SK-N-SH treated with all-trans-retinoic acid at 6 μM for 48 hours (cell line): ENCODE measurements around the gene CSGALNACT2.

ENCODE experiments used
- ARNTL ChIP-seq: fragments of 450-650 bp; formaldehyde crosslinking; IDR thresholded peaks from 2 replicates; pipeline ENCODE4 v1.5.0; 2020; ENCODE audit warnings: low read depth, mild to moderate bottlenecking, moderate library complexity, borderline replicate concordance
- RARB ChIP-seq: fragments of 250-450 bp; sonication (Bioruptor Pico); IDR thresholded peaks from 2 replicates; pipeline ENCODE4 v1.8.0; 2021; ENCODE audit warnings: mild to moderate bottlenecking, moderate library complexity
- TF ChIP-seq, protein P1 (sequence below): fragments of 250-450 bp; sonication (Bioruptor Pico); IDR thresholded peaks from 2 replicates; pipeline ENCODE4 v1.5.1; 2020; ENCODE audit warnings: low read depth, mild to moderate bottlenecking, moderate library complexity

DNA sequence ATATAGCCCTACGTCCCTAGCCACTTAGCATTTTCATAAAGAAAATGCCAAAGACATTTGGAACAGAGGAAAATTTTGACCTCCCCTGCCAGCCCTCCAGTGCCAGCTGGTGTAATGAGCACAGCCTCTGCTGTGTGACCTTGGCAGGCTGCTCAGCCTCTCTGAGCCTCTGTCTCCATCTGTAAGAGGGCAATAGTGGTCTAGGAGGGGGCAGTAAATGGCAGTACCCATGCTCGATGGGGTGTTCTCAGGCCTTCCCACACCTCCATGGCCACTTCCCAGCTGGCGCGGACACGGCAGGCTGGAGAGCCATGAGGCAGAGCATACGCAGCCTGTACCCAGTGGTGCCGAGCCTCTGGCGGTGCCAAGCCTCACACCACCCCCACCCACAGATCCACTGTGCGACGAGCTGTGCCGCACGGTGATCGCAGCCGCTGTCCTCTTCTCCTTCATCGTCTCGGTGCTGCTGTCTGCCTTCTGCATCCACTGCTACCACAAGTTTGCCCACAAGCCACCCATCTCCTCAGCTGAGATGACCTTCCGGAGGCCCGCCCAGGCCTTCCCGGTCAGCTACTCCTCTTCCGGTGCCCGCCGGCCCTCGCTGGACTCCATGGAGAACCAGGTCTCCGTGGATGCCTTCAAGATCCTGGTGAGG lies 24.0 kb upstream of the CSGALNACT2 start:
- TF ChIP-seq RARB (CRISPR knock-in tag) (no peak), ARNTL (CRISPR knock-in tag) (no peak)
- TF ChIP-seq, protein P1, sequence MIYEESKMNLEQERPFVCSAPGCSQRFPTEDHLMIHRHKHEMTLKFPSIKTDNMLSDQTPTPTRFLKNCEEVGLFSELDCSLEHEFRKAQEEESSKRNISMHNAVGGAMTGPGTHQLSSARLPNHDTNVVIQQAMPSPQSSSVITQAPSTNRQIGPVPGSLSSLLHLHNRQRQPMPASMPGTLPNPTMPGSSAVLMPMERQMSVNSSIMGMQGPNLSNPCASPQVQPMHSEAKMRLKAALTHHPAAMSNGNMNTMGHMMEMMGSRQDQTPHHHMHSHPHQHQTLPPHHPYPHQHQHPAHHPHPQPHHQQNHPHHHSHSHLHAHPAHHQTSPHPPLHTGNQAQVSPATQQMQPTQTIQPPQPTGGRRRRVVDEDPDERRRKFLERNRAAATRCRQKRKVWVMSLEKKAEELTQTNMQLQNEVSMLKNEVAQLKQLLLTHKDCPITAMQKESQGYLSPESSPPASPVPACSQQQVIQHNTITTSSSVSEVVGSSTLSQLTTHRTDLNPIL (CRISPR knock-in tag): no peak
